Left ventricle myocardium inferior (tissue), 1 donor: ENCODE results near the gene DPM3. TPM values are rescaled to one million over a fixed set of nuclear protein-coding genes. Genes with fewer than 3 reads are reported as not detected.

Source experiments
- DNase-seq: peaks from one replicate; pipeline ENCODE4 v3.0.0-alpha.2; 2020
- H3K27ac ChIP-seq: fragments of 200-600 bp; replicated peaks from 2 replicates; pipeline ENCODE4 v1.8.0; 2021
- H3K27me3 ChIP-seq: fragments of 200-600 bp; 2 replicates; pipeline ENCODE4 v1.8.0; 2021; ENCODE audit warnings: low read depth
- H3K36me3 ChIP-seq: fragments of 200-600 bp; 2 replicates; pipeline ENCODE4 v1.8.0; 2021
- H3K4me1 ChIP-seq: fragments of 200-600 bp; 2 replicates; pipeline ENCODE4 v1.8.0; 2021
- H3K4me3 ChIP-seq: fragments of 200-600 bp; 2 replicates; pipeline ENCODE4 v1.8.0; 2021; ENCODE audit warnings: mild to moderate bottlenecking, moderate library complexity
- H3K9me3 ChIP-seq: fragments of 200-600 bp; replicated peaks from 2 replicates; pipeline ENCODE4 v1.8.0; 2021
- intact Hi-C: fragments of 100-400 bp; cut with micrococcal nuclease; formaldehyde crosslinking; loops from one replicate; pipeline ENCODE4 v1.11.0; 2022
- total RNA-seq: library from RNA; stranded (reverse); fragmentation: NEBNext Ultra II Directional; extraction: Animal tissue kit (Norgen Biotek cat#: 25700); gene quantifications from one replicate; pipeline ENCODE4 v1.2.1, GENCODE V29; 2021
- TF ChIP-seq, protein P1 (sequence below): fragments of 200-600 bp; IDR thresholded peaks from 2 replicates; pipeline ENCODE4 v1.8.0; 2021; ENCODE audit warnings: antibody characterized with exemption, mild to moderate bottlenecking, borderline replicate concordance
- donor health status: DM: no; HTN: yes; CAD: no; lungs with severe emphysema.

DPM3 gene
- total RNA-seq, 1 donor from 2014 or later: 54.5 TPM

DNA sequence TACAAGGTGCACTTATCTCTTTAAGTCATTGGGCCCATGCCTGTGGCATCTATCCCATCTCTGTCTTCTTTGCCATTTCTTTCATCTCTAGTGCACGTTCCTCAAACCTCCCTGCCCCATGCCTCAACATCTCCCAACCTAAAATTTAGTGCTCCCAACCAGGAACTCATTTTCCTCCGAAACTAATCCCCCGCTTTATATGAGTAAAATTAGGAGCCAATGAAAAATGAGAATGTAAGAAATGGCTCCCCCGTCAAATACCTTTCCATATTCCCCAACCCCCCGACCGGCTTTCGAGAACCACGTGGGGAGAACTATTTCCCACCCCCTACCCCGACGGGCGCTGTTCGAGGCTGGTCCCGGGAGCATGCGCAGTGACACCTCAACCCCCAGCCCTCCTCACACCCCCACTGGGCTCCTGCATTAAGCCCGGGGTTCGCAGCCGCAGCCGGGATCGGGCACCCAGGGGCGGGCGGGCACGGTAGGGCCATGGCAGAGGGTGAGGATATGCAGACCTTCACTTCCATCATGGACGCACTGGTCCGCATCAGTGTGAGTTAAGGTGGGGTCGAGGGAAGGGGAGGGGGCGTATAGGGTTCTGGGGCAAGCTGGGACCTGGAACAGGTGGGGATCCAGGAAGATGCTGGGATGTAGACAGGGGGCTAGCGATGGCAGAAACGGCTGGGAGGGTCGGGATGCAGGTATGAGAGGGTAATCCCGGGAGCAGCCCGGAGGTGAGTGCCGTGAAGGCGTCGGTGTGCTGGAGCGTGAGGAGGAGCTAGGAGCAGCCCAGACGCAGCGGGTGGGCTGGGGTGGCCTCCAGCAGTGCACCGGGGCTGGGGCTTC, 33.4 kb upstream of the DPM3 start, which contains the start of gene TRIM46:
Gene TRIM46, plus strand, starts transcription at position 372 of the 846 bp plus-strand sequence. Its CDS starts 118 bp downstream, at position 490.
- TF ChIP-seq, protein P1, sequence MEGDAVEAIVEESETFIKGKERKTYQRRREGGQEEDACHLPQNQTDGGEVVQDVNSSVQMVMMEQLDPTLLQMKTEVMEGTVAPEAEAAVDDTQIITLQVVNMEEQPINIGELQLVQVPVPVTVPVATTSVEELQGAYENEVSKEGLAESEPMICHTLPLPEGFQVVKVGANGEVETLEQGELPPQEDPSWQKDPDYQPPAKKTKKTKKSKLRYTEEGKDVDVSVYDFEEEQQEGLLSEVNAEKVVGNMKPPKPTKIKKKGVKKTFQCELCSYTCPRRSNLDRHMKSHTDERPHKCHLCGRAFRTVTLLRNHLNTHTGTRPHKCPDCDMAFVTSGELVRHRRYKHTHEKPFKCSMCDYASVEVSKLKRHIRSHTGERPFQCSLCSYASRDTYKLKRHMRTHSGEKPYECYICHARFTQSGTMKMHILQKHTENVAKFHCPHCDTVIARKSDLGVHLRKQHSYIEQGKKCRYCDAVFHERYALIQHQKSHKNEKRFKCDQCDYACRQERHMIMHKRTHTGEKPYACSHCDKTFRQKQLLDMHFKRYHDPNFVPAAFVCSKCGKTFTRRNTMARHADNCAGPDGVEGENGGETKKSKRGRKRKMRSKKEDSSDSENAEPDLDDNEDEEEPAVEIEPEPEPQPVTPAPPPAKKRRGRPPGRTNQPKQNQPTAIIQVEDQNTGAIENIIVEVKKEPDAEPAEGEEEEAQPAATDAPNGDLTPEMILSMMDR: peak; percentile 7
- Histone ChIP-seq H3K27ac (peak within 1 kb of the TSS; percentile 96), H3K4me1 (peaks cover 42% of the 10 kb centered on the region), H3K4me3 (peak within 1 kb of the TSS; percentile 93), H3K27me3 (peaks cover 27% of the 10 kb centered on the region), H3K9me3 (no peaks in the 10 kb centered on the region), H3K36me3 (peaks cover 21% of the 10 kb centered on the region)
- intact Hi-C loops: no loop called here
- DNase-seq: no peak

DNA sequence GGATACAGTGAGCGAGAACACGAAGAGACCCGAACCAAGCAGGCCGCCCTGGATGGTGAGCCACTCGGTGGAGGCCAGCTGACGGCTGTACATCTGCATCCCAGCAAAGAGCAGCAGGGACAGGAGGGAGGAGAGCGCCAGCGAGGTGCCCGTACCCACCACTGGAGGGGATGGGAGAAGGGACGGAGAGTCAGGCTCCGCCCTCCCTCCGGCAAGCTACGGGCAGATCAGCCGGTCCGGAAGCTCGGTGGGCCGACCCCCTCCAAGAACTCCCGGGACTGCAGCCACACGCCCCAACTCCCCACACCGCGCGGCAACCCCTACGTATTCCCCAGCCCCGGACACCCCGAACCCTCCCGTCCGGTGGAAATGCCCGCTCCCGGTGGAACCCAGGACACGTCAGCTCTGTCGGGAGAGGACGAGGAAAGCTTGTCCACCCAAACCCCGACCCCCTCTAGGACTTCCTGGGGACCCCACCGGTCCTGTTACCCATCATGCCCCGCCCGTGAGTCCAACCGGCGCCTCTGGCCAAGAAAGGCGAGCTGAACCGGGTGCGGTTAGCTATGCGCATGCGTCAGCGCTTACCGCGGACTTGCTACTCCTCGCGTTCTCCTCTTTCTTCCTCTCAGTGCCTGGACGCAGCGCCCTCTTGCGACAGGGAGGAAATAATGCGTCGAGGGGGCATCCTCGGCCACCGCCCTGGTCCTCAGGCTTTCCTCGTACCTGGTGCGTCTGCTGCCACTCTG, 32.6 kb upstream of the DPM3 start, which contains the start of gene KRTCAP2:
Gene KRTCAP2, minus strand, starts transcription at position 573 of the 746 bp plus-strand sequence. Its CDS starts 80 bp downstream, at position 493.
- H3K9me3 ChIP-seq: no peaks in the 10 kb centered on the region
- peak within 1 kb of the TSS; percentile 93 for H3K4me3 ChIP-seq
- intact Hi-C loops: no loop called here
- H3K4me1 ChIP-seq: peaks cover 44% of the 10 kb centered on the region
- H3K27ac ChIP-seq: peak within 1 kb of the TSS; percentile 96
- H3K27me3 ChIP-seq: peaks cover 27% of the 10 kb centered on the region
- TF ChIP-seq, protein P1: peak; percentile 97
- peak; percentile 94 for DNase-seq
- H3K36me3 ChIP-seq: peaks cover 23% of the 10 kb centered on the region

DNA sequence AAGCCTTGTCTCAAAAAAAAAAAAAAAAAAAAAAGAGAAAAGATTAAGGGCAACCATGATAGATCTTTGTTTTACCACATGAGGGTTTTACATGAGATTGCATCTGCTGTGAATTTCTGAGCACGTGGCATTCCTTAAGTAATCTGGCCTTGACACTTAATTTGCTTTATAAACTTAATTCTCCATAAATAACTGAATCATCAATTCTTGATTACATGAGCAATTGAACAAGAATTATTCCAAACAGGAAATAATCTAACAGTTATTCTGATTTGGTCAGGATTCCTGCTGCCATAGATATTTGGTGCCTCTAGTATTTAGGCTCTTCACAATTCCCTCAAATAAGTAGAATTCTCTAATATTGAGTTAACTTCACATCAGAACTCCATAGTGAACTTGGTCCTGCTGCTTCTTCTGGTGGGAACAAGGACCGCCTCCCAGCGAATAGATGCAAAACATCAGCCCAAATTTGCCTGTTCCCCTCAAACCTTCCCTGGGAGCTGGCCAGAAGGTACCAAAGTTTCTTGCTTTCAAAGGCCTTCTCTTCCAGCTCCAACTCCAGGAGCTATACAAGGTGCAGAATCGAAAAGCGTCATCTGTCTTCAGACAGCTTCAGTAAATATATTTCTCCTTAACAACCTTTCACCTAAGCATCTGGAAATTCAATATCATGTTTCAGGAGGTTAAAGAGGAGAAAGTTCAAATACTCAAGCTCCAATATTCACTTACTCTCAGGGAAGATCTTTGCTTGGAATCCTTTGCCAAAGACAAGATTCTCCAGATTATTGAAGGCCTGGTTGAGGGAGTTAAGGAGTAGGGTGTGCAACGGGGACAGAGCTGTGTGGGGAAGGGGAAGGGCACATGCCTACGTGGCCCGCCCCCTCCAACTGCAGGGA, 31.8 kb upstream of the DPM3 start:
- Histone ChIP-seq H3K9me3 (no peaks in the 10 kb centered on the region), H3K4me1 (peaks cover 52% of the 10 kb centered on the region), H3K4me3 (peak overlapping the region; percentile 93), H3K27ac (peak overlapping the region; percentile 96), H3K27me3 (peaks cover 27% of the 10 kb centered on the region), H3K36me3 (peaks cover 23% of the 10 kb centered on the region)
- intact Hi-C loops: no loop called here
- TF ChIP-seq, protein P1: no peak
- DNase-seq: no peak

DNA sequence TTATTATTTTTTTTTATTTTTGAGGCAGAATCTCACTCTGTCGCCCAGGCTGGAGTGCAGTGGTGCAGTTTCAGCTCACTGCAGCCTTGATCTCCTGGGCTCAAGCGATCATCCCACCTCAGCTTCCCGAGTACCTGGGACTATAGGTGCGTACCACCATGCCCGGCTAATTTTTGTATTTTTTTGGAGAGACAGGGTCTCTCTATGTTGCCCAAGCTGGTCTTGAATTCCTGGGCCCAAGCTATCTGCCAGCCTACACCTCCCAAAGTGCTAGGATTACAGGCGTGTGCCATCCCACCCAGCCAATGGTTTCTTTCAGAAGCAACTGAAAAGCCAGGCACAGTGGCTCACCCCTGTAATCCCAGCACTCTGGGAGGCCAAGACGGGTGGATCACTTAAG, 30.5 kb upstream of the DPM3 start:
- no peak overlapping the region for H3K27ac ChIP-seq
- intact Hi-C loops: no loop called here
- H3K4me1 ChIP-seq: peaks cover 60% of the 10 kb centered on the region

More for the DNA sequence above, 30.5 kb upstream of the DPM3 start:
- Histone ChIP-seq H3K36me3 (peaks cover 23% of the 10 kb centered on the region), H3K9me3 (no peaks in the 10 kb centered on the region), H3K4me3 (no peak overlapping the region), H3K27me3 (peaks cover 24% of the 10 kb centered on the region)
- TF ChIP-seq, protein P1: no peak
- no peak for DNase-seq
